KG1 (cell line): ENCODE measurements around the gene NRDE2.

ENCODE experiments used
- DNase-seq: peaks from one replicate; lab custom pipeline; 2025; lab: John Stamatoyannopoulos, UW

Gene NRDE2

DNA sequence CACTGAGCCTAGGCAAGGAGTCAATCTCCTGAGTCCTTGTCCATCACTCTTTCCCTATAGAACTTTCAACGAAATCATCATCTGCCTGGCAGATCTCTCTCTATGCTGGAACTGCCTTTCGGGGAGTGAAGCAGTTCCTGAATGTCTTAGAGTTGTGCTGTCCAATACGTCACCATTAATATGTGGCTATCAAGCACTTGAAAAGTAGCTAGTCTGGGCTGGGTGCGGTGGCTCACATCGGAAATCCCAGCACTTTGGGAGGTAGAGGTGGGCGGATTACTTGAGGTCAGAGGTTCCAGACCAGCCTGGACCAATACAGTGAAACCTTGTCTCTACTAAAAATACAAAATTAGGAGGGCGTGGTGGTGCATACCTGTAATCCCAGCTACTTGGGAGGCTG, 35.1 kb downstream of the NRDE2 start:
- no peak for DNase-seq

DNA sequence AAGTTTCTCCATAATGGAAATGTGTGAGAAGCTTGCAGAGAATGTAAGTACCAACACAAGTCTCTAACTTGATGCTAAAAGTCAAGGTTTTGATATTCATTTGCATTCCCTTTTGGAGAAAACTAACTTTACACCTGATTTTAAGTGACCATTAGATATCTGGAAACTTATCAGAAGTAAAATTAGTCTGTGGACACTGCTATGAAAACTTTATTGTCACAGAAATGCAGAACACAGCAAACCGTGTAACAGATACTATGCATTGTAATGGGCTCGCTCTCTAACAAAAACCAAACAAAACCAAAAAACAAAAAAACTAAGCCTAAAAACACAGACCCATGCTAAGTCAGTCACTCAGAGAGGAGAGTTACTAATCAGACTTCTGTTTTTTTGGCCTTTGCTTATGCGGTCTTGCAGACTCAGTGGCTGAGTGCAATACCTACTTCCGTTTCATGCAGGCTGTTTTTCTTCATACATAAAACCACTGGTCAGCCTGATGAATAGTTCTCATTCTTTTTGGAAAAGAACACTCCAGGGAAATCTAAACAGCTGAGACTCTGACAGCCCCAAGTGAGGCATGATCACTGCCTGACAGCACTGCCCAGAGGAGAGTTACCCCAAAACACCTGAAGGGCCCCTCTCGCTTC, 35.7 kb downstream of the NRDE2 start:
- no peak for DNase-seq

DNA sequence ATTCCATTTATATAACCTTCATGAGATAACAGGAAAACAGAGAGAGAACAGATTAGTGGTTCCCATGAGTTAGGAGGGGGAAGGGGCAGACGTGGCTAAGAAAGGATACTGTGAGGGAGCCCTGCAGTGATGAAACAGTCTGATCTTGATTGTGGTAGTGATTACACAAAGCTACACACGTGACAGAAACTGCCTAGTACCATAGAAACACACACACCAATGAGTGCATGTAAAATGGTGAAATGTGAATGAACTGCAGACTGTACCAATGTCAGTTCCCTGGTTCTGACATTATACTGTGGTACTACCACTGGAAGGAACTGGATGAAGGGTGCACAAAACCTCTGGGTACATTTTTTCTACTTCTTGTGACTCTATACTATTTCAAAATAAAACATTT, 36.9 kb downstream of the NRDE2 start:
- no peak for DNase-seq

DNA sequence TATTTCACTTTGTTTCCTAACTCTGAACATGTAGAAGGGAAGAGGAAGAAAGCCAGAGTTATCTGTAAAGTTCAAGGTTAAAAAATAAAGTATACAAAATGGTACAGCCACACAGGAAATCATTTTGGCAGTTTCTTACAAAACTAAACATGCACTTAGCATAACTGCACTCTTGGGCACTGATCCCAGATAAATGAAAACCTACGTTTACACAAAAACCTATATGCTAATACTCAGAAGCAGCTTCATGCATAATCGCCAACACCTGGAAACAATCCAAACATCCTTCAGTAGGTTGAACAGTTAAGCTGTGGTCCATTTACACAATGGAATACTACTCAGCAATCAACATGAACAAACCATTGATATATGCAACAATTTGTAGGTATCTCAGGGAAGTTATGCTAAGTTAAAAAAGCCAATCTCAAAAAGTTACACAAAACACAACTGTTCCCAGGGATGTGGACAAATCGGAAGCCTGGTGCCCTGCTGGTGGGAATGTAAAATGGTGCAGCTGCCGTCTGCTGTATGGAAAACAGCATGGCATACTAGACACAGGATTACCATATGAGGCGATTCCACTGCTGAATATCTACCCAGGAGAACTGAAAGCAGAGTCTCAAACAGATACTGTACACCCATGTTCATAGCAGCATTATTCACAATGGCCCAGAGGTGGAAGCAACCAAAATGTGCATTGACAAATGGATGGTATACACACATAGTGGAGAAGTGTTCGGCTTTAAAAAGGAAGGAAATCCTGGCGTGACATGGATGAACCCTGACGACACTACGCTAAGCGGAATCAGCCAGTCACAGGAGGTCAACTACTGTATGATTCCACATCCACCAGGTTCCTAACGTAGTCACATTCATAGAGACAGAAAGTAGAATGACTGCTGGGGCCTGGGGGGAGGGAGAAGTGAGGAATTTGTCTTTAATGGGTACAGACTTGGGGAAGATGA, 37.7 kb downstream of the NRDE2 start:
- no peak for DNase-seq

DNA sequence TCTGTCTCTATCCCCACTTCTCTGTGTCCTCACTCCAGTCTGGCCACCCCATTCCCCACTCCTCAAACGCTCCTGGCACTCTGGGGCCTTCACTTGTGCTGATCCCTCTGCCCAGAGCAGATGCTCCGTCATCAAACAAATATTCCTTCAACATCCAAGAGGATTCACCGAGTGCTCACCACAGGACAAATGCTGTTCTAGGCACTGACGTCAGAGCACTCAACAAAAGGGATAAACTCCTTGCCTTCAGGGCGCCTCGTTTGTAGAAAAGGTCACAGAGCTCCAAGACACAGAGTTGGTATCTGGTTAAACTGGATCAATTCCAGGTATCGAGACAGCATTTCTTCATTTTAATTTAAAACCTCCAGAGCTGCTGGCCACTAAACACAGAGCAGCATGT, 40.0 kb downstream of the NRDE2 start:
- no peak for DNase-seq

DNA sequence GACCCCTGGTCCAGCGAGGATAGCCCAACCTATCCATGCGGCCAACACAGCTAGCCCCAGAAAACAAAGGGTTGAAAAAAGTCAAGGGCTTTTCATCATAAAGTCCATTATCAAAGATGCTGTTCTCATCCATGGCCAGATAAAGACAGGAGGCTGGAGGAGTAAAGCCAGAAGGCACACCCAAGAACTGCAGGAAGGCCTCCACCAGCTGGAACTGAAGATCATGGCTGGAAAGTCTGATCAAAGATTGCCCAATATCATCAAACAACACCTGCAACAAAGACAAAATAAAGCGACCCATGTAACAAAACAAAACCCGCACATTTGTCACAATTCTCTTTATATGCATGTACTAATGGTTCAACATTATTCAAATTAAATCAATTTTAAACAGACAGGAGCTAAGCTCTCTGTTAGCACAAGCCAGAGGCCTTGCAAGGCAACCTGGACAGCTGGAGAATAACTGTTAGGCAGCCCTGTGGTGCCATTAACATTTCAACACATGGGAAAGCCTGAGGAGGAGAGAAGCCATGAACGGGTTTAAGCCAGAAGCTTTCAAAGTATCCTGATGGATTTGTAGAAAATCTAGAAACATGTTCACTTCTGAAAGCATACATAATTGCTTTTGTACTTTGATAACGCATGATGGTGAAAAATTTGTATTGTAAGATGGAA, 41.3 kb downstream of the NRDE2 start:
- DNase-seq, result no peak

DNA sequence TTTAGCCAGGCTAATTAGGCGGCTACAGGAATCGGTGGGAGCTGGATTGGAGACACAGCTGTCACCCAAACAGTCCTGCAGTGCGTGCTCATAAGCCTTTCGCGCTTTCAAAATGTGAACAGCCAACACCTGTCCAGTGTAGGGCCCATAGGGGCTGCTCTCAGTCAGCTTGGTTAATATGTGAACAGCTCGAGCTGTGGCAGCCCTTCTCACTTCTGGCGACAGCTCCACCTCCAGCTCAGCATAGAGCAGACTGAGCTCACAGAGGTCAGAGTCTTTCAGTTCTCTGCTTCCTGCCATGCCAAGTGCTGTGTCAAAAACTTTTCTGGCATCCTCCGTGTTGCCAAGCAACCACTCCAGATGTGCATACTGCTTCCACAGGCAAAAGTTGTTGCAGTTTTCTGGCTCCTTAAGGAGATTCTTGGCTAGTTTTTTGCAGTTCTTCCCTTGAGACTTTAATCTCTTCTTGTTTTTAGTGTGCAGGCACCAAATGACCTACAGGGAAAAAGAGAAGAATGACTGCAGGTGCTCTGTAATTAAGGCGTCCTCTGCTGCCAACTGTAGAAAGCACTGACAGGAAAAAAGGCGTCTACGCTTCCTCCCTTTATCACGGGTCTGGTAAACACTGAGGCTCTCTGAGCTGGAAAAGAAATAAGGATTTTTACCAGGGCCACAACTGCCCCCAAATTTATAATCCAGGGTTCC, 42.9 kb downstream of the NRDE2 start:
- DNase-seq, result no peak

DNA sequence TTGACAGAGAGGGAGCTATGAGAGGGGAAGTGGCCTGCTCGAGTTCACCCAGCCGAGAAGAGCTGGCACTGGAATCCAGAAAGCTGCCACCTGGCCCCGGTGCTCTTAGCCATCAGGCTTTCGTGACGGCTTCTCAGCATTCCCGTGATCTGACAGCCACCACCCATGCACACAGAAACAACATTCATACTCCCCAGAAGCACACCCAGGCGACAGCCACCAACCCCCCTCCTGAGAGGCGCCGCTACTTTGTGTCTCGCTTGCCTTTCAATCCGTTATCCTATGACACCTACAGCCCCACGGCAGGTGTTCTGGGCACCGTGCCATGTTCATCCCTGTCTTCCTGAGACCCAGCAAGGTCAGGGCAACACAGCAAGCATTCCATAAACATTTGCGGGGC, 44.0 kb downstream of the NRDE2 start:
- no peak for DNase-seq

DNA sequence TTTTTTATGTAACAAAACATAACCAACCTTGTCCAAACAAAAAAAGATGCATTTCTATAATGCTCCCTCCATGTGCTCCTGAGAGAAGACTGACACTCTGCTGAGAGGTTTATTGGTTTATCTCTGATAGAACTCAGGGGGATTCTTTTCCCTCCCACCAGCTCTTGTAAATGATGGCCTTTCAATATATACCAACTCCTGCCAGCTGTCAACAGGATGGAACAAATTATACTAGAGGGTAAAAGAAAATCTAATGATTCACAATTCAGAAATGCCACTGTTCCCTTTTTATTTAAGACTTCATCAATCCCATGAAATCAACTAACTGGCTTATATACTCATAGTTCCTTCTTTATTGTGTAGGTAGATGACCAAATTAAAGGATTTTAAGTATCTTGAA, 50.0 kb downstream of the NRDE2 start:
- DNase-seq, result no peak

DNA sequence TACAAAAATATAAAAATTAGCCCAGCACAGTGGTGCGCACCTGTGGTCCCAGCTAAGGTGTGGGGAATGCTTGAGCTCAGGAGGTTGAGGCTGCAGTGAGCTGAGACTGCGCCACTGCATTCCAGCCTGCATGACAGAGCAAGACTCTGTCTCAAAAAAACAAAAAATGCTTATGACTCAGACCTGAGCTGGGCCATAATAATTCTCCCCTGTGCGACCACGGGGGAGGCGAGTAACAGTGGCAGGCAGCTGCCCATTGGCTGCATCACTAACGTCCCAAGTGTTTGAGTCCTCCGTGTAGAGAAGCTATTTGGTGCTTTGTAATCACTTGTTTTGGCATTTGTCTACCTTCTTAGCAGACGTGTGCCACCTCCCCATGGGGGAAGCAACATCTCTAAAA, 50.5 kb downstream of the NRDE2 start:
- DNase-seq, result no peak

DNA sequence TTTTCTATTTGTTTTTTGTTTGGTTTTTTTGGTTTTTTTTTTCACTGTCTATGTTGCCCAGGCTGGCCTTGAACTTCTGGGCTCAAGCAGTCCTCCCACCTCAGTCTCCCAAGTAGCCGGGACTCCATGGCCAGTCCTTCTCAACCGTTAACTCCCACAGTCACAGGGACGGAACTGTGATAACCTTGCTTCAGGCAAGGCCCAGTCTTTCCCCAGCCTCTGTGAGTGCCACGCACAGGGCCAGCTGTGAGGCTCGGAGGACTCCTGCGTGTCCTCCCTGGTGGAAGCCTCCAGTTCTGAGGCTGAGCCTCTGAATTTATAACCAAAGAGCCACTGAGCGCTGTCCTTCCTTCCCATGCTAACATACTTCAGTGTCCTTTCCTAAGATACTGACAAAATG, 51.6 kb downstream of the NRDE2 start:
- DNase-seq, result no peak

DNA sequence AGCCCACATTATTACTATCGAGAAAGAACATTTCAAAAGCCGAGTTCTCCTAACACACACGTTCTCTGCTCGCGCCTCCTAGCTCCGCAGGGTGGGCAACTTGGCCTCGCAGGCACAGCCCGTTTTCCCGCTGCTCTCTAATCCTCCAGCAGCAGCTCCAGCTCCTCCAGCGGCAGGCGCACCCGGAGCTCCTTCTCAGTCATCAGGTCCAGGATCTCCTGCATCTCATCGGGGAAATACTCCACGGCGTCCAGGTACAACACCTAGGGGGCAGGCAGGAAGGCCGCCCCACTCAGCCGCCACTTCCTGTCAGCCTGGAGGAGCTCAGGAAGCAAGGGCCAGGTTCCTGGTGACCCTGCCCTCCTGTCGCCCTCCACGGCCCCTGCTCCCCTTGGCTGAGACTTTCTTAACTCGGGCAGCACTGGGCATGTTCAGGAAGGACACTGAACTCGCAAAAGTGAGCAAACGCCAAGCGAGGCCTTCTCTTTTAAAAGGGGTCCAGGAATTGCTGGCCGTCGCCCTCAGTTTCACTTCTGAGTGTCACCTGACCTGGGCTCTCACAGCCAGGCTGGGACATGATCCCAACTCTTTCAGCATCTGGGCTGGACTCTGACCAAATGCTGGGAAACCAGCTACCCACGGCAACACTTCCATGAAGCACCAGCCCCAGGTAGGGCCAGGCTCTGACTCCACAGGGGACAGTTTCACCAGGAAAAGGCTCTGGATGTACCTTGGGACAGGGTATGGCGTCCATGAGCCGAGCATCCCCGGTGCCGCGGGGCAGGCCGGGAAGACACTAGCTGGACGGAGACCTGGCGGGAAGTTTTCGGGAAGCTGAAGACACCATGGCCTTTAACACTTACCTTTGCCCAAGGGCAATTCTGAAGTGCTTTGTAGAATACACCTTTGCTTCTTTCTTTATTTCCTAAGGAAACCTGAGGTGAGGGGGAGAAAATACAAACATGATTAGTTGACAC, 53.3 kb downstream of the NRDE2 start:
- DNase-seq, result no peak

DNA sequence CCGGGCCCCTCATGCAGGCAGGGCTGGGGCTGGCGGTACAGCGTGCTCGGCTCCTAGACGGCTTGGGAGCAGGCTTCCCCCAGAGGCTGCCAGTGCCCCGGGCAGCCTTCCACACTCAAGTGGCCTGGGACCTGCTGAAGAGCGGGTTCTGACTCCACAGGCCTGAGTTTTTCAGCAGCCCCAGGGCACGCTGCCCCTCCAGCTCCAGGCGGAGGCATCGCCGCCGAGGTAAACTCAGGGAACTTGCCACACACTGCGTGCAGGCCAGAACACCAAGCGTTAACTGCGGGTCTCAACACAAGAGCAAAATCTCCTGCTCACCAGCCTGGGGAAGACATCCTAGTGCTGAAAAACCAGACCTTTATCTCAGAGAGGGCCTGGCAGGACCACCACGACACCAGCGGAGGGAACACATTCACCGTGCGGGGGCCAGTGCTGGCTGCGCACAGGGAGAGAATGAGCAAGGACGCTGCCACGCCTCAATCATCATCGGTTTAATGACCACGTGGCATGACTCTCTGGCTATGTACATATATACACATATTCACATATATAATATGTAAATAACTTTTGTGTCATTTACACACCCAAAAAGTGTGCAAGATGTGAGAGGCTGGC, 54.1 kb downstream of the NRDE2 start:
- DNase-seq, result no peak

DNA sequence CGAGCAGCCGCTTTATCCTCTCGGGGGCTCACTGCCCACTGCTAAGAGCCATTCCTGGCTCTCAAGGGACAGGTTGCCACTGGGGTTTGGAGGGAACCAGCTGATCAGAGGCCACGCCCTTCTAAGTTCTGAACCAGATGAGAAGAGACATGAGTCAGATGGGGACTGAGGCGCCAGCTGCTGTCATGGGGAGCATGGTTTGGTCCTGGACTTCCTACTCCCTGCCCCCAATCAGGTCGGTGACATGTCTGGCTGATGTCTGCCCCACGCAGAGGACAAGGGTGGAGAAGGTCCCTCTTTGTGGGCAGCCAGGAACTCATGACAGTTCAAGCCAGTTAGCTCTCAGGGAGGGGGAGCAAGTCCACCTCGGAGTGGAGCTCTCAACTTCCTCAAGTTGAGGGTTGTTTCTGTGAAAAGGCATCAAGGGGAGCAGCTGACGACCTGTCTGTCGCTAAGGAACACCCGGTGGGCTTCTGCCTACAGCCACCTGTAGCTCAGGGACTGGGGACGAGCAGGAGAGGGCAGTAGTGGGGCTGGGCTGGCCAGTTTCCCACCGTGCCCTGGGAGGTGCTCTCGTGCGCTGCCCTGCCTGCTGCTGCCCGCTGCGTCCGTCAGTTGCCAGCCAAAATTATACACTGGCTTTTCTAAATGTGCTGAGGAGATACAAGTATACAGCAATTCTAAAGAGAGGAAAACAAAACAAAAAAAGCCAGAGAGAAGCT, 54.9 kb downstream of the NRDE2 start:
- DNase-seq, result no peak

DNA sequence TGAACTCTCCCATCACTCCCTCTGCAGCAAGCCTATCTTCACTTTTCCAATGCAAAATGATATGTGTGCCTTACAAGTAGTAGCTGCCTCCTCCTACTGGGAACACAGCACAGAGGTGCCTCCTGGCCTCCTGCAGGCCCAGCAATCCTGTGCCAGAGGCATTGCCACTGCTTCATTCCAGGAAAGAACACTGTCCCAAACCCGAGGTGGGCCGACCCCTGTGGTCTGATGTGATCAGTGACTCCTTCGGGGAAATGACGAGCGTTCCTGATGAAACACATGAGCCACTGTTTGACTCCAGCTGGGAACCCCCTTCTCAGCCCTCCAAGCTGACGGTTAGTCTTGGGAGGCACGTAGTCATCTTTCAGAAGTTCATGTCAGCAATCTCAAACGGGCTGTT, 55.9 kb downstream of the NRDE2 start:
- no peak for DNase-seq

DNA sequence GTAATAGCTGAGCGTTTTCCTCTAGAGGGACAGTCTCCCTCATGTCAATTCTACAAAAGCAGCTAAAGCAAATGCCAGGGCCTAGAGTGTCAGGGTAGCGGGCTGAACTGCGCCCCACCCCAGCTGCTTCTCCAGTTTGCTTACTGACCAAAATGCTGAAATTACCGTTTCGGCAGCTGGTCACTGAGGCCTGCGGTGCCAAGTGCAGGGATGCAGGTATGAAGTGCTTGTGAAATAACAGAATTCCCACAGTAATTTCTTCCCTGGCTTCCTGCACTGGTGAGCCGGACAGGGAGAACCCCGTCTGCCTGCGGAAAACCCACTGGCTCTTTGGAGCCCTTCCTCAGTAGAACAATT, 56.3 kb downstream of the NRDE2 start:
- DNase-seq, result no peak

DNA sequence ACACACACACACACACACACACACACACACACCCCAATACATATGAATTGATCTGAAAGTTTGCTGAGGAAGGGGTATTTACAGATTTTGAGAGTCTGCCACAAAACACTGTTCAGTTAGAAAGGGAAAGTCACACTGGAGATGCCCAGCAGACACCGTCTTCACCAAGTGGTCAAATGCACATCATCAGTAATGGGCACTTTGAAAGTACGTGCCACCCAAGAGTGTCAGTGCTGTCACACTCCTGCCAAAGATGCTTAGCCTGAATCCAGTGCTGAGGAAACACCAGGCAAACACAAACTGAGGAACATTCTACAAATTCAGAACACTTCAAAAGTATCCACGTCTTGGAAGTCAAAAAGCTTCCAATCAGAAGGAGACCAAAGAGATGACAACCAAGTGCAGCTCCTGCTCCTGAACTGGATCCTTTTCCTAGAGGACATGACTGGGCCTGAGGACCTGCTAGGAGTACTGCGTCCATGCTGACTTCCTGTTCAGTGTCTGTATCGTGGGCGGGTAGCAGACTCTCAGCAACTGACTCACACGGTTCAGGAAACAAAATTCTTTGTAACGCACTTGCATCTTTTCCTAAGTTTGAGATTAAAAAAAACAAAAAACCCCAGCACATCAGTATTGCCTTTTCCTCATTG, 56.8 kb downstream of the NRDE2 start:
- no peak for DNase-seq

DNA sequence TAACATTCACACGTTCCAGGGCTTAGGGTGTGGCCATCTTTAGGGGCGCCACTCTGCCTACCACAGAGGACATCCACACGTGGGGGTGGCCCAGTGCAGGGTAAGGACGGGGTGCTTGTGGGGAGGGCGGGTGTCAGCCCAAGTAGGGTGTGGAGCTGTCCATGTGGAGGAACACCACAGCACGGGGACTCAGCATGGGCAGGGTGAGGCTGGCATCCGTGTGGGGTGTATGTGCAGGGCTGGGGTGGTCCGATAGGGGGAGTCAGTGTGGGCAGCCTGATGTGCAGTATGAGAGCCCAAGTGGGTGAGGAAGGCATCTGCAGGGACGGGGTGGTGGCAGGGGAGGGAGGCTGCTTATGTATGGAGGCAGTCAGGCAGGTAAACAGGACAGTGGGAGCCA, 57.7 kb downstream of the NRDE2 start:
- DNase-seq, result no peak

DNA sequence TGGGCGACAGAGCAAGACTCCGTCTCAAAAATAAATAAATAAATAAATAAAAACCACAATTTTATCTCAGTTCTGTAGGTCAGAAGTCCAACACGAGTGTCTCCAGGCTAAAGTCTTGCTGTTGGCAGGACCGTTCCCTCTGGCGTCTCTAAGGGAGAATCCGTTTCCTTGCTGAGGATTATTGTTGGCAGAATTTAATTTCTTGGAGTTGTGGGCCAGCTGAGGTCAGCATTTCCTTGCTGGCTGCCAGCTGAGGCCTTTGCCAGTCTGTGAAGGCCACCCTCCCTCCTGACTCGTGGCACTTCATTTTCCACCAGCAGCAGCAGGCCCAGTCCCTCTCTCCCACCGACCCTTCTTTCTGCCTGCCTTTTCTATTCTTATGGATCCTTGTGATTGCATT, 58.2 kb downstream of the NRDE2 start:
- no peak for DNase-seq

DNA sequence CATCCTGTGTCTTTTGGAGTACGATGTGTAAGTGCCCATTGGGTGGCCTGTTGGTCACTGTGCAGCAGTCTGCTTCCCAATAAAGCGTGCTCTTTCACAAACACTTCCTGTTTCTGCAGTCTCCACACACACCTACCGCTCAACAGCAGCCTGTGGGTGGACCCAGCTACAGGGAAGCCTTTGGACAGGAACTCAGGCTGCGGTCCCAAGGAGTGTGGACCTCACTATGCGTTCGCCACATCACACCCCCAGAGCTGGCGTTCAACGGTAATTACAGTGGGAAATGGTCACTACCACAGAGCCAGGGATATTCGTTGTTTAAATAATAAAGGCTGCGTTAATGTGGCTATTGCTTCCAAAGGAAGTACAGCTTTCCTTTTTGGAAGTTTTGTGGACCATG, 59.2 kb downstream of the NRDE2 start:
- DNase-seq, result no peak
